Keratinocyte (primary cell): ENCODE results near the gene LRWD1.

Experiments
- EZH2 ChIP-seq: IDR thresholded peaks from one replicate; pipeline ENCODE4 v1.6.1; 2012; ENCODE audit warnings: inconsistent platforms, mild to moderate bottlenecking, low read length, moderate library complexity
- TF ChIP-seq, protein P1 (sequence below), 3 experiments: IDR thresholded peaks in 1 of 3; conservative IDR thresholded peaks in 1 of 3; optimal IDR thresholded peaks in 1 of 3; 2 replicates in 2 of 3; 3 replicates in 1 of 3; pipeline versions ENCODE3 to v1.5.1; 2011; ENCODE audit warnings: low read length in 3 of 3, mild to moderate bottlenecking in 3 of 3, moderate library complexity in 2 of 3, control low read depth in 1 of 3, inconsistent platforms in 1 of 3; ENCODE audit not compliant: insufficient read depth in 2 of 3; ENCODE audit errors: extremely low read depth in 1 of 3

DNA sequence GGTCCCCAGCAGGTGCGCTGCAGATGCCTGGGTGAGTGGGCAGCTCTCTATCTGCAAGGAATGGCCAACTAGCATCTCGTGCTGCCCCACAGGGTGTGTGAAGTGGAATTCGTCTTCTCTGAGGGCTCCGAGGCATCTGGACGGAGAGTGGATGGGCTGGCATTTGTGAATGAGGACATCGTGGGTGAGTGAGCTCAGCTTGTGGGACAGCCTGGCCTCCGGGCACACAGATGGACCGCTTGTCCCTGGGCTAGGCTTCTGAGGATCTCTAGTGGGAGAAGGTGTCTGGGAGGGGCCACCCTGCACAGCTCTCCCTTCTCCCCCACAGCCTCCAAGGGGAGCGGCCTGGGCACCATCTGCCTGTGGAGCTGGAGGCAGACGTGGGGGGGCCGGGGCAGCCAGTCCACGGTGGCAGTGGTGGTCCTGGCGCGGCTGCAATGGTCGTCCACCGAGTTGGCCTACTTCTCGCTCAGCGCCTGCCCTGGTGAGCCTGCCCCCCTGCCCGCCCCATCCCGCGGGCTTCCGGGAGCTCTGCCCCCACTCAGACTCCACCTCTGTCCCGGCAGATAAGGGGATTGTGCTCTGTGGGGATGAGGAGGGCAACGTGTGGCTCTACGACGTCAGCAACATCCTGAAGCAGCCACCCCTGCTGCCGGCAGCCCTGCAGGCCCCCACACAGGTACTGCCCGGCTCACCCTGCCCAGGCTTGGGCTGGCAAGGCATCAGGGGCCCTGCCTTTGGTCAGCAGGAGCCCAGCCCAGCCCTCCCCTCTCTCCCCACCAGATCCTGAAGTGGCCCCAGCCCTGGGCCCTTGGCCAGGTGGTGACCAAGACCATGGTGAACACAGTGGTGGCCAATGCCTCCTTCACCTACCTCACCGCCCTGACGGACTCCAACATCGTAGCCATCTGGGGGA lies 7.6 kb downstream of the LRWD1 start:
- TF ChIP-seq, protein P1, sequence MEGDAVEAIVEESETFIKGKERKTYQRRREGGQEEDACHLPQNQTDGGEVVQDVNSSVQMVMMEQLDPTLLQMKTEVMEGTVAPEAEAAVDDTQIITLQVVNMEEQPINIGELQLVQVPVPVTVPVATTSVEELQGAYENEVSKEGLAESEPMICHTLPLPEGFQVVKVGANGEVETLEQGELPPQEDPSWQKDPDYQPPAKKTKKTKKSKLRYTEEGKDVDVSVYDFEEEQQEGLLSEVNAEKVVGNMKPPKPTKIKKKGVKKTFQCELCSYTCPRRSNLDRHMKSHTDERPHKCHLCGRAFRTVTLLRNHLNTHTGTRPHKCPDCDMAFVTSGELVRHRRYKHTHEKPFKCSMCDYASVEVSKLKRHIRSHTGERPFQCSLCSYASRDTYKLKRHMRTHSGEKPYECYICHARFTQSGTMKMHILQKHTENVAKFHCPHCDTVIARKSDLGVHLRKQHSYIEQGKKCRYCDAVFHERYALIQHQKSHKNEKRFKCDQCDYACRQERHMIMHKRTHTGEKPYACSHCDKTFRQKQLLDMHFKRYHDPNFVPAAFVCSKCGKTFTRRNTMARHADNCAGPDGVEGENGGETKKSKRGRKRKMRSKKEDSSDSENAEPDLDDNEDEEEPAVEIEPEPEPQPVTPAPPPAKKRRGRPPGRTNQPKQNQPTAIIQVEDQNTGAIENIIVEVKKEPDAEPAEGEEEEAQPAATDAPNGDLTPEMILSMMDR (optimal IDR thresholded peaks at IDR 0.05 in 1 of 3, IDR thresholded peaks at IDR 0.05 in 1 of 3, conservative IDR thresholded peaks at IDR 0.05 in 1 of 3; ENCODE audit: extremely low read depth in 1 of 3, insufficient read depth in 2 of 3, low read length in 3 of 3): no peak
- TF ChIP-seq EZH2: no peak
